Measurements from ENCODE around the gene ANKRD36.
"Not testable (repeated sequence)": the region's sequence is repeated elsewhere in the genome, so short reads cannot be mapped to it uniquely, and the experiment has no call there.

ANKRD36 gene

DNA sequence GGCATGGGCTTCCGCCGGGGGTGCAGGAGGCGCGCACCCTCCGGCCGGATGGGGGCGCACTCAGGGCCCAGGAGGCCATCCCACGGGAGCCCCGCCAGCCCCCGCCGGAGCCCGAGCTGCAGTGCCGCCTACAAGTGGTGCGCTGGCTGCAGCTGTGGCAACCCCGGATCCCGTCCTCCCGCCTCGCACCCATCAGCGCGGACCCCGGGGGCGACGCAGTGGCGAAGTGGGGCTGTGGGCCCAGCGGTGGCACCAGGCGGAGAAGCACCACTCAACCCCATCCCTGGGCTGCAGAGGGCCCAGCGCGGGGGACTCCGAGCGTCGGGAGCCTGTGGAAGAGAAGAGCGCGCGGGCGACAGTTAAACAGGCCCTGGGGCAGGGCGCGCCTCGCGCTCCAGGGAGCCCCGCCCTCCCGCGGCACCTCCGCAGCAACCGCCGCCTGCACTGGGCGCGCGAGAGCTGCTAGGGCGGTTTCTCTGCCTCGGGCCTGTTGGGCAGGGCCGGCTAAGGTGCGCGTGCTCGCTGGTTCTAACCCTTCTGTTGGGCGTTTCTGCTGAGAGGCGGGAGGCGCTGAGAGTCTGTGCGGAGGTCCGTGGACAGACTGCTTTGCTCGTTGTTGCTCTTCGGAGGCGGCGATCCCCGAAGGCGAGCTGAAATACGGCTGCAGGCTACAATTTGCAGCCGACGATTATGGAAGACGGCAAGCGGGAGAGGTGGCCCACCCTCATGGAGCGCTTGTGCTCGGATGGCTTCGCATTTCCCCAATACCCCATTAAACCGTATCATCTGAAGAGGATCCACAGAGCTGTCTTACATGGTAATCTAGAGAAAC, at the start of gene ANKRD36:
Gene ANKRD36 (plus strand): TSS at position 104 of the 832 bp plus-strand sequence. CDS start 587 bp downstream, at position 691.
- not testable (repeated sequence) for H3K4me1 ChIP-seq (ENCODE audit: control insufficient read depth, insufficient read depth, low read length); H3K36me3 ChIP-seq (ENCODE audit: control insufficient read depth in 2 of 2, insufficient read depth in 2 of 2, low read length in 2 of 2); H3K9me3 ChIP-seq (ENCODE audit: control insufficient read depth in 2 of 2, low read length in 2 of 2); H3K27me3 ChIP-seq (ENCODE audit: control insufficient read depth in 1 of 2, insufficient read depth in 2 of 2, low read length in 2 of 2)
- peak within 1 kb of the TSS; percentile 73 to 76 for H3K9ac ChIP-seq (ENCODE audit: low read length in 2 of 2)
- peak within 1 kb of the TSS; percentile 67 for H3K27ac ChIP-seq (ENCODE audit: low read length)
- H3K4me3 ChIP-seq (ENCODE audit: low read length in 2 of 2) = peak within 1 kb of the TSS; percentile 71 to 80

DNA sequence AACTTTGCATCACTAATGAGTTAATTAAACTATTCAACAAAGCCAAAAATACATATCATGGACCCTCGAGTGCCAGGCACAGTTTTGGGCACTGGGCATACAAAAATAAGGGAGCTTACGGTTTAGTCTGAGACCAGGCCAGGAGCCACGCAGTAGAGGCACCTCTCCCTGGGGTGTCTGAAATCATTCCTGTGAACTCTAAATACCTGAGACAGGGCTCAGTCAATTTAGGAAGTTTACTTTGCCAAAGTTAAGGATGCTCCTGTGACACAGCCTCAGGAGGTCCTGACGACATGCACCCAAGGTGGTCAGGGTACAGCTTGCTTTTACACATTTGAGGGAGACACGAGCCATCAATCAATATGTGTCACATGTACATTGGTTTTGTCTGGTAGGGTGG, 46.9 kb upstream of the ANKRD36 start:
- not testable (repeated sequence) for H3K4me3 ChIP-seq (ENCODE audit: low read length in 2 of 2); H3K27me3 ChIP-seq (ENCODE audit: control insufficient read depth in 1 of 2, insufficient read depth in 2 of 2, low read length in 2 of 2); H3K4me1 ChIP-seq (ENCODE audit: control insufficient read depth, insufficient read depth, low read length); H3K27ac ChIP-seq (ENCODE audit: low read length); H3K9ac ChIP-seq (ENCODE audit: low read length in 2 of 2); H3K36me3 ChIP-seq (ENCODE audit: control insufficient read depth in 2 of 2, insufficient read depth in 2 of 2, low read length in 2 of 2); H3K9me3 ChIP-seq (ENCODE audit: control insufficient read depth in 2 of 2, low read length in 2 of 2)

DNA sequence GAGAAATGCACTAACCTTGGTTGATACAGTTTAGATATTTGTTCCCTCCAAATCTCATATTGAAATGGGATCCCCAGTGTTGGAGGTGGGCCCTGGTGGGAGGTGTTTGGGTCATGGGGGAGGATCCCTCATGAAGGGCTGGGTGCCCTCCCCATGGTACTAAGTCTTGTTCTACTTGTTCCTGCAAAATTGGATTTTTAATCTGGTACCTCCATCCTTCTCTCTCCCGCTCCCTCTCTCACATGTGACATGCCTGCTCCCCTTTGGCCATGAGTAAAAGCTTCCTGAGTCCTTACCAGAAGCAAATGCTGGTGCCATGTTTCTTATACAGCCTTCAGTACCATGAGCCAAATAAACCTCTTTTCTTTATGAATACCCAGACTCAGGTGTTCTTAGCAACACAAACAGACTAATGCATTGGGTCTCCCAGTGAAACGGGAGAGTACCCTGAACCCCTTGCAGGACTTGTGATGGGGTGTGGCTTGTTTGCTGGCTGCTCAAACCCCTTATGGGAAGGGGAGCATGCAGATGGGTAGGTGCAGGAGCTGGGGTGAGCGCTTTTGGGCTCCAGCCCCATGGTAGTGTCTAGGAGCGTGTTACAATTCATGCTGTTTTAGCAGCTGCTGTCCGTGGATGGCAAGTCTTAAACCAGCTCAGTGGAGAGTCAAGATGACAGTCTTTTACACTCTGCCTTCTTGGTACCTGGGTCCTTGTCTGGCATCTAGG, 45.5 kb upstream of the ANKRD36 start:
- no peak overlapping the region for H3K4me3 ChIP-seq (ENCODE audit: low read length in 2 of 2)
- H3K27me3 ChIP-seq (ENCODE audit: control insufficient read depth in 1 of 2, insufficient read depth in 2 of 2, low read length in 2 of 2) = peaks cover 0 to 5% of the 10 kb centered on the region in 2 donors
- no peaks in the 10 kb centered on the region for H3K36me3 ChIP-seq (ENCODE audit: control insufficient read depth in 2 of 2, insufficient read depth in 2 of 2, low read length in 2 of 2)
- no peak overlapping the region for H3K27ac ChIP-seq (ENCODE audit: low read length)
- no peak overlapping the region for H3K9ac ChIP-seq (ENCODE audit: low read length in 2 of 2)
- peaks cover 0 to 4% of the 10 kb centered on the region in 2 donors for H3K9me3 ChIP-seq (ENCODE audit: control insufficient read depth in 2 of 2, low read length in 2 of 2)
- no peaks in the 10 kb centered on the region for H3K4me1 ChIP-seq (ENCODE audit: control insufficient read depth, insufficient read depth, low read length)

DNA sequence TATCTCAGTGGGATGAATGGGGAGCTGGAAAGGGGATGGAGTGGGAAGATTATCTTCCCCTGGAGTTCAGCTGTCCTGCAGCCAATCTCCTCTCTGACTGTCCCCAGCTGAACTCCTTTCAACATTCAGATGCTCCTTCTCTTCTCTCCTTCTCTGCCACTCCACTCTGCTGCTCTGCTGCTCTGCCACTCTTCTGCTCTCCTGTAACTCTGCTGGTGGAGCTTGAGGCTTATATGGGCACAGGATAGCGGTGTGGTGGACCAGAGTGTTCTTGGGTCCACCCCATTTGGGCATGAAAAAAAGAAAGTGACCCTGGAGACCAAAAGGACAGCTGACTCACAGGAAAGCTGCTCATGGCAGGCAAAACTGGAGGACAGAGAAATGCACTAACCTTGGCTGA, 44.9 kb upstream of the ANKRD36 start:
- no peak overlapping the region for H3K4me3 ChIP-seq (ENCODE audit: low read length in 2 of 2)
- peaks cover 0 to 5% of the 10 kb centered on the region in 2 donors for H3K27me3 ChIP-seq (ENCODE audit: control insufficient read depth in 1 of 2, insufficient read depth in 2 of 2, low read length in 2 of 2)
- no peaks in the 10 kb centered on the region for H3K4me1 ChIP-seq (ENCODE audit: control insufficient read depth, insufficient read depth, low read length)
- no peaks in the 10 kb centered on the region for H3K36me3 ChIP-seq (ENCODE audit: control insufficient read depth in 2 of 2, insufficient read depth in 2 of 2, low read length in 2 of 2)
- H3K9me3 ChIP-seq (ENCODE audit: control insufficient read depth in 2 of 2, low read length in 2 of 2) = peaks cover 0 to 4% of the 10 kb centered on the region in 2 donors
- H3K9ac ChIP-seq (ENCODE audit: low read length in 2 of 2) = no peak overlapping the region
- H3K27ac ChIP-seq (ENCODE audit: low read length) = no peak overlapping the region

DNA sequence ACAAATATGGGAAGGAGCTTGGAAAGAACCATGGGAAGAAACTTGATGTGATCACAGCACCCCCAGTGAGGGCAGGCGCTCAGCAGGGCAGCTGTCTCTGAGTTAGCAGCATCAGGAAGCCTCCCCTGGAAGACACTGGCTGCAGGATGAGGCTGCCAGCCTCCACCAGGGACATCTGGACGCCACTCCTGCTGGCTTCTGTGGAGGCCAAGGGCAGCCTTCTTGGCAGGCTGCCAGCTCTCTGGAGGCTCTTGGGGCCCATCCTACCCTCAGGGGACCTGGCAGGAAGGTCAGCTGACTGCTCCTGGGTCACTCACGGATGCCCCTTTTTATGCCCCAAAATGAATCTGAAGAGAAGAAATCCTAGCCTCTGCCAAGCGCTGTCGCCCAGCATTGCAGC, 44.2 kb upstream of the ANKRD36 start:
- H3K4me1 ChIP-seq (ENCODE audit: control insufficient read depth, insufficient read depth, low read length); H3K36me3 ChIP-seq (ENCODE audit: control insufficient read depth in 2 of 2, insufficient read depth in 2 of 2, low read length in 2 of 2); H3K27me3 ChIP-seq (ENCODE audit: control insufficient read depth in 1 of 2, insufficient read depth in 2 of 2, low read length in 2 of 2); H3K9me3 ChIP-seq (ENCODE audit: control insufficient read depth in 2 of 2, low read length in 2 of 2); H3K27ac ChIP-seq (ENCODE audit: low read length); H3K9ac ChIP-seq (ENCODE audit: low read length in 2 of 2); H3K4me3 ChIP-seq (ENCODE audit: low read length in 2 of 2): not testable (repeated sequence)

DNA sequence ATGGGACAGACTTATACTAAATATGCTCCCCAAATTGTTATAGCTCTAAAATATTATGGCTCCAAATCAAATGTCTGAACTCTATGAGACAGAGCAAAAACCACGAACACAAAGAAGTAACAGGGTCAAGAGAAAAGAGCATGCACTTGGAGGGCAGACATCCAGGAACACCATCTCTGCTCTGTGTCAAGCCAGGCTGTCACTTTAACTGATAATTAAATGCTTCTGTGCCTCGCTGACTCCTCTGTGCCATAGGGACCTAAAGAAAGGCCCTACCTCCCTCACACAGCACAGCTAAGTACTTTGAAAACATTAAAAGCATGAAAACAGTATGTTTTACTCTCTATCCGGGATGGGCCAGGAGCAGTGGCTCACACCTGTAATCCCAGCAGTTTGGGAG, 42.0 kb upstream of the ANKRD36 start:
- H3K4me1 ChIP-seq (ENCODE audit: control insufficient read depth, insufficient read depth, low read length); H3K9me3 ChIP-seq (ENCODE audit: control insufficient read depth in 2 of 2, low read length in 2 of 2); H3K27ac ChIP-seq (ENCODE audit: low read length); H3K9ac ChIP-seq (ENCODE audit: low read length in 2 of 2); H3K27me3 ChIP-seq (ENCODE audit: control insufficient read depth in 1 of 2, insufficient read depth in 2 of 2, low read length in 2 of 2); H3K36me3 ChIP-seq (ENCODE audit: control insufficient read depth in 2 of 2, insufficient read depth in 2 of 2, low read length in 2 of 2); H3K4me3 ChIP-seq (ENCODE audit: low read length in 2 of 2): not testable (repeated sequence)

DNA sequence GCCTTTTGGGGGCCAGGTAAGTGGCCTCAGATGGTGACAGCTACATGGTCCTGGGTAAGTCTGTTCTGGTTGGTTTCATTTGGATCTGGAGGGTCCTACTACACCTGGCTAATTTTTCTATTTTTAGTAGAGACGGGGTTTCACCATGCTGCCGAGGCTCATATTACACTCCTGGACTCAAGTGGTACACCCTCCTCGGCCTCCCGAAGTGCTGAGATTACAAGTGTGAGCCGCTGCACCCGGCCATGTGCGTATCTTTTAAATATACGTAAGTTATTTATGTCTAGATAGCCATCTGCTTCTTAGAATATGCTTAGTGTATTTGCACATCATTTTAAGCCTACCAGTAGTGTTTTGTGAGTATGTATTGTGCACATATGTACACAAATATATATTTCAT, 35.7 kb upstream of the ANKRD36 start:
- H3K9me3 ChIP-seq (ENCODE audit: control insufficient read depth in 2 of 2, low read length in 2 of 2); H3K4me3 ChIP-seq (ENCODE audit: low read length in 2 of 2); H3K27ac ChIP-seq (ENCODE audit: low read length); H3K36me3 ChIP-seq (ENCODE audit: control insufficient read depth in 2 of 2, insufficient read depth in 2 of 2, low read length in 2 of 2); H3K27me3 ChIP-seq (ENCODE audit: control insufficient read depth in 1 of 2, insufficient read depth in 2 of 2, low read length in 2 of 2); H3K4me1 ChIP-seq (ENCODE audit: control insufficient read depth, insufficient read depth, low read length); H3K9ac ChIP-seq (ENCODE audit: low read length in 2 of 2): not testable (repeated sequence)

DNA sequence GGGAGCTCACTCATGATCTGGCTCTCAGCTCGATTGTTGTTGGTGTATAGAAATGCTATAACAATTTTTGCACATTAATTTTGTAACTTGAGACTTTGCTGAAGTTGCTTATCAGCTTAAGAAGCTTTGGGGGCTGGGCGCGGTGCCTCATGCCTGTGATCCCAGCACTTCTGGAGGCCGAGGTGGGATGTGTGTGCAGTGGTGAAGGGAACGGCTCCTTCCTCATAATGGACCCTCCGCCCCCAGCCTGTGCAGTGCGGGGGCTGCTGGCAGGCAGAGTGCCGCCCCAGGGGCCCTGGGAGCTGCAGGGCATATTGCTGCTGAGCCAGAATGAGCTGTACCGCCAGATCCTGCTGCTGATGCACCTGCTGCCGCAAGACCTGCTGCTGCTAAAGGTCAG, 32.1 kb upstream of the ANKRD36 start:
- not testable (repeated sequence) for H3K27ac ChIP-seq (ENCODE audit: low read length); H3K4me3 ChIP-seq (ENCODE audit: low read length in 2 of 2); H3K4me1 ChIP-seq (ENCODE audit: control insufficient read depth, insufficient read depth, low read length); H3K9ac ChIP-seq (ENCODE audit: low read length in 2 of 2); H3K36me3 ChIP-seq (ENCODE audit: control insufficient read depth in 2 of 2, insufficient read depth in 2 of 2, low read length in 2 of 2); H3K9me3 ChIP-seq (ENCODE audit: control insufficient read depth in 2 of 2, low read length in 2 of 2); H3K27me3 ChIP-seq (ENCODE audit: control insufficient read depth in 1 of 2, insufficient read depth in 2 of 2, low read length in 2 of 2)

DNA sequence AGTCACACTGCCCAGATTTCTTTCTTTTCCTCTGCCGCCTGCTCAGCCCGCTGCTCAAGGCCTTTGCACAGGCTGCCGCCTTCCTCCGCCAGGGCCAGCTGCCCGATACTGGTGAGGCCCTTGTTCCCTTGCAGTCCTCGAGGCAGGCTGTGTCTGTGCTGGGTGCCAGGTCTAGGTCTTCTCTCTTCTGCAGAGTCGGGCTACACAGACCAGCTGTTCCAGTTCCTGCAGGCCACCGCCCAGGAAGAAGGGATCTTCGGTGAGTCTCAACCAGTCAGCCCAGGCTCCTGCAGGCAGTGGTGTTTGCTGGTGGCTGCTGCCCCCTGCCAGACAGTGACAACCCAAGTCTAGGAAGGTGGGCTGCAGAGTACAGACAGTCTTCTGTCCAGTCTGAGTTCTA, 30.7 kb upstream of the ANKRD36 start:
- H3K27ac ChIP-seq (ENCODE audit: low read length); H3K27me3 ChIP-seq (ENCODE audit: control insufficient read depth in 1 of 2, insufficient read depth in 2 of 2, low read length in 2 of 2); H3K4me3 ChIP-seq (ENCODE audit: low read length in 2 of 2); H3K9ac ChIP-seq (ENCODE audit: low read length in 2 of 2); H3K4me1 ChIP-seq (ENCODE audit: control insufficient read depth, insufficient read depth, low read length); H3K36me3 ChIP-seq (ENCODE audit: control insufficient read depth in 2 of 2, insufficient read depth in 2 of 2, low read length in 2 of 2); H3K9me3 ChIP-seq (ENCODE audit: control insufficient read depth in 2 of 2, low read length in 2 of 2): not testable (repeated sequence)

DNA sequence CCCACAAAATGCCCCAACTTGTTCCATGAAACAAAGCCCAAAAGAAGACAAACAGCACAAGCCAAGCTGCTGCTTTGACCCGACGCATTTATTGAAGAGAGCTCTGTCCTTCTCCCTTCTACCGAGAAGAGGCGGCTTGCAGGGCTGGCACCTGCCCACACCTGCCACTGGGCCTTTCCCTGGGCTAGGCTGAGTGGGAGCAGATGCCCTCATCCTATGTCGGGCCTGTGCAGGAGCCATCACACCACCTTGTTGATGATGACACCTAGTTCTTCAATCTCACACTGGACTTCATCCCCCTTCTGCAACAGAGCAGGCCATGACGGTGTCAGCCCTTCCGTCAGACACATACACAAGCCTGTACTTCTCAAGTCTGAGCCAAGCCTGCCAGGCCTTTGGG, 29.4 kb upstream of the ANKRD36 start:
- H3K9me3 ChIP-seq (ENCODE audit: control insufficient read depth in 2 of 2, low read length in 2 of 2); H3K9ac ChIP-seq (ENCODE audit: low read length in 2 of 2); H3K36me3 ChIP-seq (ENCODE audit: control insufficient read depth in 2 of 2, insufficient read depth in 2 of 2, low read length in 2 of 2); H3K27me3 ChIP-seq (ENCODE audit: control insufficient read depth in 1 of 2, insufficient read depth in 2 of 2, low read length in 2 of 2); H3K4me3 ChIP-seq (ENCODE audit: low read length in 2 of 2); H3K27ac ChIP-seq (ENCODE audit: low read length); H3K4me1 ChIP-seq (ENCODE audit: control insufficient read depth, insufficient read depth, low read length): not testable (repeated sequence)

DNA sequence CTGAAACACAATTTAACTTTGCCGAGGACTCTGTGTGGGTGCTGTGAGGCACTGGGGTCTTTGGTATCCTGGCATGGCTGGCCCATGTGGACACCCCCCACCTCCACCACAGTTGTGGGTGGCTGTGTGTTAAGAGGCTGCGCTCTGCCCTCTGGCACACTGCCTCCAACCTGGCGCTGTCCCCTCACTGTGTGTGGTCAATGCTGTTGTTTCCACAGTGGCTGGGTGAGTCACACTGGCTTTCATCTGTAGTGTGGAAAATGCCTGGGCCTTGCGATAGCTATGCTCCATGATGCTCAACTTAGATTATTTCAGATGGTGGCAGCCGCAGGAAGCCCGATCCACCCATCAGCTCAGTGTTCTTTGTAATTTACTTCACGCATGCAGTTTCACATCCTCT, 27.9 kb upstream of the ANKRD36 start:
- not testable (repeated sequence) for H3K27me3 ChIP-seq (ENCODE audit: control insufficient read depth in 1 of 2, insufficient read depth in 2 of 2, low read length in 2 of 2)

More for the DNA sequence above, 27.9 kb upstream of the ANKRD36 start:
- H3K36me3 ChIP-seq (ENCODE audit: control insufficient read depth in 2 of 2, insufficient read depth in 2 of 2, low read length in 2 of 2); H3K4me1 ChIP-seq (ENCODE audit: control insufficient read depth, insufficient read depth, low read length); H3K4me3 ChIP-seq (ENCODE audit: low read length in 2 of 2); H3K9ac ChIP-seq (ENCODE audit: low read length in 2 of 2); H3K27ac ChIP-seq (ENCODE audit: low read length); H3K9me3 ChIP-seq (ENCODE audit: control insufficient read depth in 2 of 2, low read length in 2 of 2): not testable (repeated sequence)
